ENCODE measurements around the gene TAGLN2.

Gene TAGLN2

GRCh38 chr1:159951016-159951415, 25.7 kb upstream of the TAGLN2 start:
- no peak overlapping the region for H3K27ac ChIP-seq (ENCODE audit: low read depth, low read length)
- H3K27me3 ChIP-seq (ENCODE audit: control insufficient read depth in 1 of 2, insufficient read depth in 2 of 2, low read length in 2 of 2): peaks cover 0 to 3% of the 10 kb centered on the region in 2 donors
- H3K36me3 ChIP-seq (ENCODE audit: control insufficient read depth in 1 of 2, insufficient read depth in 2 of 2, low read length in 2 of 2): no peaks in the 10 kb centered on the region
- peaks cover 16 to 23% of the 10 kb centered on the region in 2 donors for H3K4me1 ChIP-seq (ENCODE audit: control insufficient read depth in 1 of 2, insufficient read depth in 2 of 2, low read length in 2 of 2)
- no peak overlapping the region for H3K4me3 ChIP-seq (ENCODE audit: low read depth in 1 of 2, low read length in 2 of 2)
- no peaks in the 10 kb centered on the region for H3K9me3 ChIP-seq (ENCODE audit: control insufficient read depth in 1 of 2, low read length in 2 of 2)
- H3K9ac ChIP-seq (ENCODE audit: low read depth in 1 of 2, low read length in 2 of 2): no peak overlapping the region

- H3K27me3 ChIP-seq (ENCODE audit: control insufficient read depth in 1 of 2, insufficient read depth in 2 of 2, low read length in 2 of 2): peaks cover 3% of the 10 kb centered on the region in 2 donors
- no peak overlapping the region for H3K9ac ChIP-seq (ENCODE audit: low read depth in 1 of 2, low read length in 2 of 2)
- H3K4me1 ChIP-seq (ENCODE audit: control insufficient read depth in 1 of 2, insufficient read depth in 2 of 2, low read length in 2 of 2): peaks cover 27 to 33% of the 10 kb centered on the region in 2 donors
- no peak overlapping the region for H3K4me3 ChIP-seq (ENCODE audit: low read depth in 1 of 2, low read length in 2 of 2)
- H3K27ac ChIP-seq (ENCODE audit: low read depth, low read length): no peak overlapping the region
- H3K9me3 ChIP-seq (ENCODE audit: control insufficient read depth in 1 of 2, low read length in 2 of 2): no peaks in the 10 kb centered on the region
- H3K36me3 ChIP-seq (ENCODE audit: control insufficient read depth in 1 of 2, insufficient read depth in 2 of 2, low read length in 2 of 2): no peaks in the 10 kb centered on the region
Measured at GRCh38 chr1:159949981-159950381, 24.7 kb upstream of the TAGLN2 start.

GRCh38 chr1:159949123-159949522, 23.8 kb upstream of the TAGLN2 start:
- no peaks in the 10 kb centered on the region for H3K9me3 ChIP-seq (ENCODE audit: control insufficient read depth in 1 of 2, low read length in 2 of 2)
- H3K36me3 ChIP-seq (ENCODE audit: control insufficient read depth in 1 of 2, insufficient read depth in 2 of 2, low read length in 2 of 2): no peaks in the 10 kb centered on the region
- peaks cover 33 to 41% of the 10 kb centered on the region in 2 donors for H3K4me1 ChIP-seq (ENCODE audit: control insufficient read depth in 1 of 2, insufficient read depth in 2 of 2, low read length in 2 of 2)
- no peak overlapping the region for H3K4me3 ChIP-seq (ENCODE audit: low read depth in 1 of 2, low read length in 2 of 2)
- H3K9ac ChIP-seq (ENCODE audit: low read depth in 1 of 2, low read length in 2 of 2): no peak overlapping the region
- no peak overlapping the region for H3K27ac ChIP-seq (ENCODE audit: low read depth, low read length)
- H3K27me3 ChIP-seq (ENCODE audit: control insufficient read depth in 1 of 2, insufficient read depth in 2 of 2, low read length in 2 of 2): peaks cover 3 to 9% of the 10 kb centered on the region in 2 donors

DNA sequence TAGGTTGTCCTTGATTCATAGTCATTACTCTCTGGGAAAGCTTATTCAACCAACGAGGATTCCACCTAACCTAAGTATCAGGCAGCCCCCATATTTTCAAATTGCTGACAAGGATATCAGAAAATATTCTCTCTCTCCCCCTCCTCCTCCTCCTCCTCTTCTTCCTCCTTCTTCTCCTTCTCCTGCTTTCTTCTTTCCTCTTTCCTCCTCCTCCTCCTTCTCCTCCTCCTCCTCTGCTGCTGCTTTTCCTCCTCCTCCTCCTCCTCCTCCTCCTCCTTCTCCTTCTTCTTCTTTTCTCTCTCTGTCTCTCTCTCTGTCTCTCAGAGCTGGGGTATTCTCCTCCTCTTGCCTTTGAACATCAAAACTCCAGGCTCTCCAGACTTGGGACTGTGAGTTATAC, 22.6 kb upstream of the TAGLN2 start:
- Histone ChIP-seq H3K36me3 (ENCODE audit: control insufficient read depth in 1 of 2, insufficient read depth in 2 of 2, low read length in 2 of 2) (no peaks in the 10 kb centered on the region), H3K9me3 (ENCODE audit: control insufficient read depth in 1 of 2, low read length in 2 of 2) (no peaks in the 10 kb centered on the region), H3K4me1 (ENCODE audit: control insufficient read depth in 1 of 2, insufficient read depth in 2 of 2, low read length in 2 of 2) (peaks cover 33 to 42% of the 10 kb centered on the region in 2 donors), H3K4me3 (ENCODE audit: low read depth in 1 of 2, low read length in 2 of 2) (no peak overlapping the region), H3K27ac (ENCODE audit: low read depth, low read length) (no peak overlapping the region), H3K27me3 (ENCODE audit: control insufficient read depth in 1 of 2, insufficient read depth in 2 of 2, low read length in 2 of 2) (peaks cover 6 to 11% of the 10 kb centered on the region in 2 donors), H3K9ac (ENCODE audit: low read depth in 1 of 2, low read length in 2 of 2) (no peak overlapping the region)

DNA sequence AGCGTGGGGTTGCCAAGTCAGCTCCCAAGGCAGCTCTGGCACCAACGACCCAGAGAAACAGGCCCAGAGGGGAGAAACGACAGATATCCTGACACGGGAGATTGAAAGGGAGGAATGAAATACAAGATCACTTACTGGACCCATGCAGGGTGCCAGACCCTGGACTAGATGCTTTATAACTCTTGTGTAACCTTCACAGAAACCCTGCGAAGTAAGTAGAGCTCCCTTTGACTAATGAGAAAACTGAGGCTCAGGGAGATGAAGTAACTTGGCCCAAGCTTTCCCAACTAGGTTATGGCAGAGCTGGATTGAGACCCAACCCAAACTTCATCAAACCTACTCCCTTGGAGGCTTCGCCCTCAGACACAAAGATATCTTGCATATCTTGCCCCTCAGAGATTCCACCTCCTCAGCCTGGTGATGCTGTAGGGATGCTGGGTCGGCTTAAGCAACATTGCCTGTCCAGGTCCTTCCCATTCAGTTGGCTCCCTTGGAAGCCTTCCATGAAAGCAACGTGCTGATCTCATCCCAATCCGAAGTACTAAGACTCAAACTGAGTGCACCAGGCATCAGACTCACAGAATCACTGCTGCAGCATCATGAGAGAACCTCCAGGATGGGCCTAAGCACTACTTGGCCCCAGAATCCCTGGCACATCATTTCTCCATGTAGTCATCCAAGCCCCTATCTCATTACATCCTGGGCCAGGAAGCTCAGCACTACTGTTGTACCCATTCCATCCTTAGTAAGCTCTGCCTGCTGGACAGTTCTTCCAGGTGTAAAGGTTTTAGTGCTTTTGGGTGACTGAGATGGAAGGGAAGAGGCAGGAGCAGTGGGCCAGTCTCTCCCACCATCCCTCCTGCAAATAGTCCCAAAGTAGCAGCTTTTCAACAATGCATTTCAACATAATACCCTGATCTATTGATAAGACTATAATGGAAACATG, 21.2 kb upstream of the TAGLN2 start:
- no peaks in the 10 kb centered on the region for H3K36me3 ChIP-seq (ENCODE audit: control insufficient read depth in 1 of 2, insufficient read depth in 2 of 2, low read length in 2 of 2)
- no peaks in the 10 kb centered on the region for H3K9me3 ChIP-seq (ENCODE audit: control insufficient read depth in 1 of 2, low read length in 2 of 2)
- peaks cover 40 to 42% of the 10 kb centered on the region in 2 donors for H3K4me1 ChIP-seq (ENCODE audit: control insufficient read depth in 1 of 2, insufficient read depth in 2 of 2, low read length in 2 of 2)
- H3K27me3 ChIP-seq (ENCODE audit: control insufficient read depth in 1 of 2, insufficient read depth in 2 of 2, low read length in 2 of 2): peaks cover 7 to 8% of the 10 kb centered on the region in 2 donors
- peak overlapping the region; percentile 31 to 54 for H3K9ac ChIP-seq (ENCODE audit: low read depth in 1 of 2, low read length in 2 of 2)
- peak overlapping the region; percentile 63 for H3K4me3 ChIP-seq (ENCODE audit: low read depth in 1 of 2, low read length in 2 of 2)
- no peak overlapping the region for H3K27ac ChIP-seq (ENCODE audit: low read depth, low read length)

DNA sequence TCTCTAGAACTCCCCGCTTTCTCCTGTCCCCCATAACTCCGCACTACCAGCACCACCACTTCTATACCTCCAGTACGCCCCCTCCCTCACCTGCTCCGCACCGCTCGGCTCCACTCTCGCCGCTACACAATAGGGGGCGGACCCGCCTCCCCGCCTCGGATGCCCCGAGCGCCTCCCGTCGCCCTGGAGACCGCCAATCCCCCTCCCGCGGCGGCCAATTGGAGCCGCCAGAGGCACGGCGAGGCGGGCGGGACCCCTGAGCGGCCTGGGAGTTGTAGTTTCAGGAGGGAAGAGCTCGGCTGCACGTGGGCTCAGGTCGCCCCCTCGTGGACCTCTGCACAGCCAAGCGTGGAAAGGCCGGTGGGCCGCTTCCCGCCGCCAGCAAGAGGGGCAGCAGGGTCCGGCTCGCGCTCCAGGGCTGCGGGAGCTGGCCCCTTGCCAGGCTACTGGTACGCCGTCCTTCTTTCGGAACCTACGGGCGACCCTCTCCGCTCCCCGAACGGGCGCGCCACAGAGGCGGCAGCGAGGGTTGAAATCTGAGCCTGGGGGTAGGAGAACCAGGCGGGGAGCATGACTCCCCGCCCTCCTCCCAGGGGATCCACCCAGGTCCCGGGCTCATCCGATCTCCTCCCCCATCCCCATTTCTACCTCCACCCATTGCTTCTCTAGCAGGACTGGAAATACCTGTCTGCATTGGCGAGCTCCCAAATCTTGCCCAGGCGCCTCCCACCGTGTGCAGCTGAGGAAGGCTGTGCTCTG, 20.4 kb upstream of the TAGLN2 start, which contains the start of gene IGSF9:
Gene IGSF9, minus strand, starts transcription at position 131 of the 759 bp plus-strand sequence. CDS start 2,159 bp downstream, outside the sequence.
- H3K27ac ChIP-seq (ENCODE audit: low read depth, low read length): no peak within 1 kb of the TSS

GRCh38 chr1:159944623-159945455, 19.5 kb upstream of the TAGLN2 start:
- Histone ChIP-seq H3K27ac (ENCODE audit: low read depth, low read length) (no peak overlapping the region), H3K4me3 (ENCODE audit: low read depth in 1 of 2, low read length in 2 of 2) (peak overlapping the region; percentile 63), H3K27me3 (ENCODE audit: control insufficient read depth in 1 of 2, insufficient read depth in 2 of 2, low read length in 2 of 2) (peaks cover 7 to 8% of the 10 kb centered on the region in 2 donors), H3K4me1 (ENCODE audit: control insufficient read depth in 1 of 2, insufficient read depth in 2 of 2, low read length in 2 of 2) (peaks cover 48 to 51% of the 10 kb centered on the region in 2 donors), H3K36me3 (ENCODE audit: control insufficient read depth in 1 of 2, insufficient read depth in 2 of 2, low read length in 2 of 2) (no peaks in the 10 kb centered on the region), H3K9me3 (ENCODE audit: control insufficient read depth in 1 of 2, low read length in 2 of 2) (no peaks in the 10 kb centered on the region), H3K9ac (ENCODE audit: low read depth in 1 of 2, low read length in 2 of 2) (peak overlapping the region in 1 of 2 donors; percentile 16)

More for the DNA sequence above, 20.4 kb upstream of the TAGLN2 start, which contains the start of gene IGSF9:
- H3K9me3 ChIP-seq (ENCODE audit: control insufficient read depth in 1 of 2, low read length in 2 of 2): no peaks in the 10 kb centered on the region
- peaks cover 7 to 8% of the 10 kb centered on the region in 2 donors for H3K27me3 ChIP-seq (ENCODE audit: control insufficient read depth in 1 of 2, insufficient read depth in 2 of 2, low read length in 2 of 2)
- H3K4me1 ChIP-seq (ENCODE audit: control insufficient read depth in 1 of 2, insufficient read depth in 2 of 2, low read length in 2 of 2): peaks cover 40 to 42% of the 10 kb centered on the region in 2 donors
- H3K4me3 ChIP-seq (ENCODE audit: low read depth in 1 of 2, low read length in 2 of 2): peak within 1 kb of the TSS; percentile 63
- H3K36me3 ChIP-seq (ENCODE audit: control insufficient read depth in 1 of 2, insufficient read depth in 2 of 2, low read length in 2 of 2): no peaks in the 10 kb centered on the region
- peak within 1 kb of the TSS; percentile 31 to 60 for H3K9ac ChIP-seq (ENCODE audit: low read depth in 1 of 2, low read length in 2 of 2)

DNA sequence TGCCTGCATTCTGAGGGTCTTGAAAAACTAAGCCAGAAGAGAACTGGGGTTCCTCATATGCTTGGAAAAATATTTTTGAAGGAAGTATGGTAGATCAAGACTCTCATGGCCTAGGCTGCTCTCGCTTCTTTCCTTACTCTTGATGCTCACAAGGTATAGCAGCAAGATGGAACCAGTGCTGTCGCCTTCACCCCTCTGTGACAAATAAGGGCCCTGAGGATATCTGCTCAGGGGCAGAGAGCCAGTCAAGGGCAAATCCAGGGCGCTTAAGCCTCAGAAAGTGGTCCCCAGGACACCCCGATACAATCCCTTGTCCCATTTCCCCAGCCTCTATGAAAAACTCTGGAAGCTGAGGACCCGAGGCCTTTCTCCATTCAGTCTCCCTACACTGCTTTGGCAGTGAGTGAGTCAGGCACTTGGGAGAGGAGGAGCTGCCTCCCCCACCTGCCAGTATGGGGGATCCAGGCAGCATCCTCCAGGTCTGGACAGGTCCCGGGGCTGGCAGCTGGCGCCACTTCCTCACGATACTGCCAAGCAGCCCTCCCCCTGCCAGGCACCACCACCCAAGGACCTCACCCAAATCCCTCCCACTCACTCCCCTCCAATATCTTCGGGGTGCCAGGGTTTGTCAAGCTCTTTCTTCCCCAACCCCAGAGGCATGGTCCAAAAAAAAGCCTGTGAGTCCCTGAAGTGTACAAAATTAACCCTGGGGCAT, 18.8 kb upstream of the TAGLN2 start:
- Histone ChIP-seq H3K9me3 (ENCODE audit: control insufficient read depth in 1 of 2, low read length in 2 of 2) (no peaks in the 10 kb centered on the region), H3K9ac (ENCODE audit: low read depth in 1 of 2, low read length in 2 of 2) (no peak overlapping the region), H3K4me3 (ENCODE audit: low read depth in 1 of 2, low read length in 2 of 2) (no peak overlapping the region), H3K36me3 (ENCODE audit: control insufficient read depth in 1 of 2, insufficient read depth in 2 of 2, low read length in 2 of 2) (no peaks in the 10 kb centered on the region), H3K4me1 (ENCODE audit: control insufficient read depth in 1 of 2, insufficient read depth in 2 of 2, low read length in 2 of 2) (peaks cover 48 to 51% of the 10 kb centered on the region in 2 donors), H3K27ac (ENCODE audit: low read depth, low read length) (no peak overlapping the region), H3K27me3 (ENCODE audit: control insufficient read depth in 1 of 2, insufficient read depth in 2 of 2, low read length in 2 of 2) (peaks cover 7 to 8% of the 10 kb centered on the region in 2 donors)

- H3K4me1 ChIP-seq (ENCODE audit: control insufficient read depth in 1 of 2, insufficient read depth in 2 of 2, low read length in 2 of 2): peaks cover 51 to 52% of the 10 kb centered on the region in 2 donors
Measured at GRCh38 chr1:159943278-159943640, 18.0 kb upstream of the TAGLN2 start.

More at GRCh38 chr1:159943278-159943640, 18.0 kb upstream of the TAGLN2 start:
- Histone ChIP-seq H3K9me3 (ENCODE audit: control insufficient read depth in 1 of 2, low read length in 2 of 2) (no peaks in the 10 kb centered on the region), H3K9ac (ENCODE audit: low read depth in 1 of 2, low read length in 2 of 2) (no peak overlapping the region), H3K27me3 (ENCODE audit: control insufficient read depth in 1 of 2, insufficient read depth in 2 of 2, low read length in 2 of 2) (peaks cover 7 to 8% of the 10 kb centered on the region in 2 donors), H3K27ac (ENCODE audit: low read depth, low read length) (no peak overlapping the region), H3K4me3 (ENCODE audit: low read depth in 1 of 2, low read length in 2 of 2) (no peak overlapping the region), H3K36me3 (ENCODE audit: control insufficient read depth in 1 of 2, insufficient read depth in 2 of 2, low read length in 2 of 2) (no peaks in the 10 kb centered on the region)
